ENCODE results near the gene WSB1.
A peak's percentile ranks its signal among the peaks of the same experiment; 100 is the strongest.

Gene WSB1

DNA sequence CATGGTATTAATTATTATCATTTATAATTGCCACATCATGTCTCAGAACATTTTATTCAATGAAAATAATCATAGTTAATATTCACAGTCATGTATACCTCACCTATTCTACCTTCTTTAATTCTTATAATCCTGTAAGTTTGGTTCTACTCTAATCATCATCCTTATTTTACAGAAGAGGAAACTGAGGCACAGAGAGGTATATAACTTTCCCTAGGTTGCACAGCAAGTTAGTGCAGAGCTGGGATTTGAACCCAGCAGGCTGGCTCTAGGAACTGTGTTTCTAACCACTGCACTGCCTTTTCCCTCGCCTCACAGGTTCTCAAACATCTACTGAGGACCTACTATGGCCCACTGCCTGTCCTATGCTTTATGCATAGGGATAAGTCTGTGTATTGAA lies 32.7 kb downstream of the WSB1 start:
- Histone ChIP-seq H3K27ac (ENCODE audit: extremely low read depth, low read depth, low read length) (no peak overlapping the region), H3K4me3 (ENCODE audit: low read depth, low read length) (no peak overlapping the region), H3K4me1 (ENCODE audit: control insufficient read depth, insufficient read depth, low read length) (peaks cover 3% of the 10 kb centered on the region; the same call in 1 of the 2 replicates), H3K9me3 (ENCODE audit: control insufficient read depth, insufficient read depth, low read depth, low read length) (no peaks in the 10 kb centered on the region), H3K36me3 (ENCODE audit: control insufficient read depth in 2 of 2, insufficient read depth in 1 of 2, low read length in 2 of 2) (no peaks in the 10 kb centered on the region)
- CTCF ChIA-PET: interaction anchor here (0.5 to 1.4 kb wide), 7 partner anchors 8 to 279 kb away, joined by 3 to 6 read pairs (median 4); partner anchors contain the start of gene WSB1
- TF ChIP-seq, protein P1, sequence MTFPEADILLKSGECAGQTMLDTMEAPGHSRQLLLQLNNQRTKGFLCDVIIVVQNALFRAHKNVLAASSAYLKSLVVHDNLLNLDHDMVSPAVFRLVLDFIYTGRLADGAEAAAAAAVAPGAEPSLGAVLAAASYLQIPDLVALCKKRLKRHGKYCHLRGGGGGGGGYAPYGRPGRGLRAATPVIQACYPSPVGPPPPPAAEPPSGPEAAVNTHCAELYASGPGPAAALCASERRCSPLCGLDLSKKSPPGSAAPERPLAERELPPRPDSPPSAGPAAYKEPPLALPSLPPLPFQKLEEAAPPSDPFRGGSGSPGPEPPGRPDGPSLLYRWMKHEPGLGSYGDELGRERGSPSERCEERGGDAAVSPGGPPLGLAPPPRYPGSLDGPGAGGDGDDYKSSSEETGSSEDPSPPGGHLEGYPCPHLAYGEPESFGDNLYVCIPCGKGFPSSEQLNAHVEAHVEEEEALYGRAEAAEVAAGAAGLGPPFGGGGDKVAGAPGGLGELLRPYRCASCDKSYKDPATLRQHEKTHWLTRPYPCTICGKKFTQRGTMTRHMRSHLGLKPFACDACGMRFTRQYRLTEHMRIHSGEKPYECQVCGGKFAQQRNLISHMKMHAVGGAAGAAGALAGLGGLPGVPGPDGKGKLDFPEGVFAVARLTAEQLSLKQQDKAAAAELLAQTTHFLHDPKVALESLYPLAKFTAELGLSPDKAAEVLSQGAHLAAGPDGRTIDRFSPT (tag by site-specific recombination; IDR thresholded peaks at IDR 0.05): no peak
- TF ChIP-seq, protein P2, sequence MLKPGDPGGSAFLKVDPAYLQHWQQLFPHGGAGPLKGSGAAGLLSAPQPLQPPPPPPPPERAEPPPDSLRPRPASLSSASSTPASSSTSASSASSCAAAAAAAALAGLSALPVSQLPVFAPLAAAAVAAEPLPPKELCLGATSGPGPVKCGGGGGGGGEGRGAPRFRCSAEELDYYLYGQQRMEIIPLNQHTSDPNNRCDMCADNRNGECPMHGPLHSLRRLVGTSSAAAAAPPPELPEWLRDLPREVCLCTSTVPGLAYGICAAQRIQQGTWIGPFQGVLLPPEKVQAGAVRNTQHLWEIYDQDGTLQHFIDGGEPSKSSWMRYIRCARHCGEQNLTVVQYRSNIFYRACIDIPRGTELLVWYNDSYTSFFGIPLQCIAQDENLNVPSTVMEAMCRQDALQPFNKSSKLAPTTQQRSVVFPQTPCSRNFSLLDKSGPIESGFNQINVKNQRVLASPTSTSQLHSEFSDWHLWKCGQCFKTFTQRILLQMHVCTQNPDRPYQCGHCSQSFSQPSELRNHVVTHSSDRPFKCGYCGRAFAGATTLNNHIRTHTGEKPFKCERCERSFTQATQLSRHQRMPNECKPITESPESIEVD (tag by site-specific recombination; IDR thresholded peaks at IDR 0.05): no peak
- TF ChIP-seq ZBTB17 (tag by site-specific recombination; IDR thresholded peaks at IDR 0.05): no peak
- TF ChIP-seq ZNF274 (IDR thresholded peaks at IDR 0.05; ENCODE audit: low read length): no peak
- no peak for TF ChIP-seq ZNF274 (tag by site-specific recombination; IDR thresholded peaks at IDR 0.05; ENCODE audit: borderline replicate concordance)
- TF ChIP-seq SP7 (tag by site-specific recombination; IDR thresholded peaks at IDR 0.05): no peak
- TF ChIP-seq, protein P3, sequence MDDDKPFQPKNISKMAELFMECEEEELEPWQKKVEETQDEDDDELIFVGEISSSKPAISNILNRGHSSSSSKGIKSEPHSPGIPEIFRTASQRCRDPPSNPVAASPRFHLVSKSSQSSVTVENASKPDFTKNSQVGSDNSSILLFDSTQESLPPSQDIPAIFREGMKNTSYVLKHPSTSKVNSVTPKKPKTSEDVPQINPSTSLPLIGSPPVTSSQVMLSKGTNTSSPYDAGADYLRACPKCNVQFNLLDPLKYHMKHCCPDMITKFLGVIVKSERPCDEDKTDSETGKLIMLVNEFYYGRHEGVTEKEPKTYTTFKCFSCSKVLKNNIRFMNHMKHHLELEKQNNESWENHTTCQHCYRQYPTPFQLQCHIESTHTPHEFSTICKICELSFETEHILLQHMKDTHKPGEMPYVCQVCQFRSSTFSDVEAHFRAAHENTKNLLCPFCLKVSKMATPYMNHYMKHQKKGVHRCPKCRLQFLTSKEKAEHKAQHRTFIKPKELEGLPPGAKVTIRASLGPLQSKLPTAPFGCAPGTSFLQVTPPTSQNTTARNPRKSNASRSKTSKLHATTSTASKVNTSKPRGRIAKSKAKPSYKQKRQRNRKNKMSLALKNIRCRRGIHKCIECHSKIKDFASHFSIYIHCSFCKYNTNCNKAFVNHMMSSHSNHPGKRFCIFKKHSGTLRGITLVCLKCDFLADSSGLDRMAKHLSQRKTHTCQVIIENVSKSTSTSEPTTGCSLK (tag by site-specific recombination; IDR thresholded peaks at IDR 0.05): no peak
- no peak for TF ChIP-seq KLF1 (tag by site-specific recombination; IDR thresholded peaks at IDR 0.05)
- POLR2A ChIA-PET: interaction anchor here (1.4 kb wide), 1 partner anchor 32 kb away, joined by 9 read pairs; the partner anchor contains the start of gene WSB1

DNA sequence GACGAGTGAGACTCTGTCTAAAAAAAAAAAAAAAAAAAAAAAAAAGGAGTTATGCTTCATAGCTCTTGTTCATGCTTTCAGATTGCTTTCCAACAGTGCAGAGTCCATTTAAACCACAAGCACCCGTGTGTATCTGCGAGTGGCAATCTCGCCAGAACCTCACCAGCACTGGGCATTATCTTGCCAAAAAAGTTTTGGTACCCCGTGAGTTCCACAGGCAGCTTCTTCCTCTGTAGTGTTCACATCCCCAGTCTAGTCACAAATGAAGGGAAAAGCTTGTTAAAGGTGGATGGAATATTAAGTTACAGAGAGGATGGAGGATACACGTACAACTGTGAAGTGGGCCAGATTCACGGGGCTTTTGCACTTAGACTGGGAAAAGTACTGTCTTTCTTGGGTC lies 33.5 kb downstream of the WSB1 start:
- no peak overlapping the region for H3K4me3 ChIP-seq (ENCODE audit: low read depth, low read length)
- no peaks in the 10 kb centered on the region for H3K36me3 ChIP-seq (ENCODE audit: control insufficient read depth in 2 of 2, insufficient read depth in 1 of 2, low read length in 2 of 2)
- peak; percentile 93 for TF ChIP-seq ZNF184 (tag by site-specific recombination; IDR thresholded peaks at IDR 0.05)
- TF ChIP-seq ZNF37A (tag by site-specific recombination; IDR thresholded peaks at IDR 0.05): no peak
- POLR2A ChIA-PET: interaction anchor here (0.6 to 1.4 kb wide), 3 partner anchors 33 to 306 kb away, joined by 3 to 9 read pairs (median 4); partner anchors contain the start of gene WSB1
- H3K9me3 ChIP-seq (ENCODE audit: control insufficient read depth, insufficient read depth, low read depth, low read length): no peaks in the 10 kb centered on the region
- peaks cover 3% of the 10 kb centered on the region; the same call in 1 of the 2 replicates for H3K4me1 ChIP-seq (ENCODE audit: control insufficient read depth, insufficient read depth, low read length)
- no peak overlapping the region for H3K27ac ChIP-seq (ENCODE audit: extremely low read depth, low read depth, low read length)
- CTCF ChIA-PET: interaction anchor here (0.7 to 1.4 kb wide), 6 partner anchors 9 to 275 kb away, joined by 3 to 6 read pairs (median 4); partner anchors contain the start of gene WSB1

DNA sequence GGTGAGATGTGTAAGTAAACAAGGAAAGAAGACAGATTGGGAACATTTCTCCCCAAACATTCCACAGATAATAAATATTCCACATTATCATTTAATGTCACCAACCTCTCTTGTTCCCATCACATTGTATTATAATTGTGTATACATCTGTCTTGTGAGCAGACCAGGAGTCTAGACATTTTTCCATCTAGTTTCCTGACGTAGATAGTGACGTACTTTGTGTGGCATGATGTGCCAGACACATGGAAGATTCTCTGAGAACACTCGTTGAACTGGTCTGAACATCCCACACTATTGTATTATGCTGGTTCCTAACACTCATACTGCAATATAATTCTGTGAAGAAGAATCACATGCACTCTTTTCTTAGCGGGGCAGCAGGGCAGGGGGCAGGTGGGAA lies 34.0 kb downstream of the WSB1 start:
- no peak overlapping the region for H3K4me3 ChIP-seq (ENCODE audit: low read depth, low read length)
- H3K27ac ChIP-seq (ENCODE audit: extremely low read depth, low read depth, low read length): no peak overlapping the region
- peaks cover 3% of the 10 kb centered on the region; the same call in 1 of the 2 replicates for H3K4me1 ChIP-seq (ENCODE audit: control insufficient read depth, insufficient read depth, low read length)
- ChIA-PET POLR2A (interaction anchor here (0.6 to 1.4 kb wide), 3 partner anchors 34 to 305 kb away, joined by 3 to 9 read pairs (median 4); partner anchors contain the start of gene WSB1), CTCF (interaction anchor here (1.2 to 1.4 kb wide), 2 partner anchors 9 to 275 kb away, joined by 4 to 6 read pairs; no protein-coding TSS in a partner anchor)
- no peaks in the 10 kb centered on the region for H3K36me3 ChIP-seq (ENCODE audit: control insufficient read depth in 2 of 2, insufficient read depth in 1 of 2, low read length in 2 of 2)
- H3K9me3 ChIP-seq (ENCODE audit: control insufficient read depth, insufficient read depth, low read depth, low read length): no peaks in the 10 kb centered on the region
- TF ChIP-seq, protein P4, sequence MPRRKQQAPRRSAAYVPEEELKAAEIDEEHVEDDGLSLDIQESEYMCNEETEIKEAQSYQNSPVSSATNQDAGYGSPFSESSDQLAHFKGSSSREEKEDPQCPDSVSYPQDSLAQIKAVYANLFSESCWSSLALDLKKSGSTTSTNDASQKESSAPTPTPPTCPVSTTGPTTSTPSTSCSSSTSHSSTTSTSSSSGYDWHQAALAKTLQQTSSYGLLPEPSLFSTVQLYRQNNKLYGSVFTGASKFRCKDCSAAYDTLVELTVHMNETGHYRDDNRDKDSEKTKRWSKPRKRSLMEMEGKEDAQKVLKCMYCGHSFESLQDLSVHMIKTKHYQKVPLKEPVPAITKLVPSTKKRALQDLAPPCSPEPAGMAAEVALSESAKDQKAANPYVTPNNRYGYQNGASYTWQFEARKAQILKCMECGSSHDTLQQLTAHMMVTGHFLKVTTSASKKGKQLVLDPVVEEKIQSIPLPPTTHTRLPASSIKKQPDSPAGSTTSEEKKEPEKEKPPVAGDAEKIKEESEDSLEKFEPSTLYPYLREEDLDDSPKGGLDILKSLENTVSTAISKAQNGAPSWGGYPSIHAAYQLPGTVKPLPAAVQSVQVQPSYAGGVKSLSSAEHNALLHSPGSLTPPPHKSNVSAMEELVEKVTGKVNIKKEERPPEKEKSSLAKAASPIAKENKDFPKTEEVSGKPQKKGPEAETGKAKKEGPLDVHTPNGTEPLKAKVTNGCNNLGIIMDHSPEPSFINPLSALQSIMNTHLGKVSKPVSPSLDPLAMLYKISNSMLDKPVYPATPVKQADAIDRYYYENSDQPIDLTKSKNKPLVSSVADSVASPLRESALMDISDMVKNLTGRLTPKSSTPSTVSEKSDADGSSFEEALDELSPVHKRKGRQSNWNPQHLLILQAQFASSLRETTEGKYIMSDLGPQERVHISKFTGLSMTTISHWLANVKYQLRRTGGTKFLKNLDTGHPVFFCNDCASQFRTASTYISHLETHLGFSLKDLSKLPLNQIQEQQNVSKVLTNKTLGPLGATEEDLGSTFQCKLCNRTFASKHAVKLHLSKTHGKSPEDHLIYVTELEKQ (tag by site-specific recombination; IDR thresholded peaks at IDR 0.05; ENCODE audit: borderline replicate concordance): no peak
- TF ChIP-seq ZNF510 (tag by site-specific recombination; IDR thresholded peaks at IDR 0.05; ENCODE audit: insufficient replicate concordance): no peak
- TF ChIP-seq ZBTB20 (tag by site-specific recombination; IDR thresholded peaks at IDR 0.05): no peak
- TF ChIP-seq, protein P5, sequence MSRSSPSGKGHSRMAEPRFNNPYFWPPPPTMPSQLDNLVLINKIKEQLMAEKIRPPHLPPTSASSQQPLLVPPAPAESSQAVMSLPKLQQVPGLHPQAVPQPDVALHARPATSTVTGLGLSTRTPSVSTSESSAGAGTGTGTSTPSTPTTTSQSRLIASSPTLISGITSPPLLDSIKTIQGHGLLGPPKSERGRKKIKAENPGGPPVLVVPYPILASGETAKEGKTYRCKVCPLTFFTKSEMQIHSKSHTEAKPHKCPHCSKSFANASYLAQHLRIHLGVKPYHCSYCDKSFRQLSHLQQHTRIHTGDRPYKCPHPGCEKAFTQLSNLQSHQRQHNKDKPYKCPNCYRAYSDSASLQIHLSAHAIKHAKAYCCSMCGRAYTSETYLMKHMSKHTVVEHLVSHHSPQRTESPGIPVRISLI (tag by site-specific recombination; IDR thresholded peaks at IDR 0.05): no peak
- no peak for TF ChIP-seq ZNF416 (tag by site-specific recombination; IDR thresholded peaks at IDR 0.05)
- no peak for TF ChIP-seq ZNF626 (tag by site-specific recombination; IDR thresholded peaks at IDR 0.05)
- TF ChIP-seq IKZF3 (tag by site-specific recombination; IDR thresholded peaks at IDR 0.05): no peak
- TF ChIP-seq, protein P6, sequence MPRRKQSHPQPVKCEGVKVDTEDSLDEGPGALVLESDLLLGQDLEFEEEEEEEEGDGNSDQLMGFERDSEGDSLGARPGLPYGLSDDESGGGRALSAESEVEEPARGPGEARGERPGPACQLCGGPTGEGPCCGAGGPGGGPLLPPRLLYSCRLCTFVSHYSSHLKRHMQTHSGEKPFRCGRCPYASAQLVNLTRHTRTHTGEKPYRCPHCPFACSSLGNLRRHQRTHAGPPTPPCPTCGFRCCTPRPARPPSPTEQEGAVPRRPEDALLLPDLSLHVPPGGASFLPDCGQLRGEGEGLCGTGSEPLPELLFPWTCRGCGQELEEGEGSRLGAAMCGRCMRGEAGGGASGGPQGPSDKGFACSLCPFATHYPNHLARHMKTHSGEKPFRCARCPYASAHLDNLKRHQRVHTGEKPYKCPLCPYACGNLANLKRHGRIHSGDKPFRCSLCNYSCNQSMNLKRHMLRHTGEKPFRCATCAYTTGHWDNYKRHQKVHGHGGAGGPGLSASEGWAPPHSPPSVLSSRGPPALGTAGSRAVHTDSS (tag by site-specific recombination; IDR thresholded peaks at IDR 0.05): no peak

All from HEK293 (cell line).